GM19025 (cell line): ENCODE measurements around the gene MYB.

Experiments used
- ATAC-seq: cut with Tn5 transposase; IDR thresholded peaks from one replicate; pipeline ENCODE4 v1.9.1; 2021; ENCODE audit warnings: mild to moderate bottlenecking, low read depth, moderate library complexity; ENCODE audit not compliant: unreplicated experiment

Gene MYB

GRCh38 chr6:135213616-135214015, 32.5 kb downstream of the MYB start:
- ATAC-seq: no peak

GRCh38 chr6:135215160-135215559, 34.1 kb downstream of the MYB start:
- ATAC-seq: no peak

- ATAC-seq: no peak
Measured at GRCh38 chr6:135215563-135215962, 34.5 kb downstream of the MYB start.

- no peak for ATAC-seq
Measured at GRCh38 chr6:135217663-135218062, 36.6 kb downstream of the MYB start.

GRCh38 chr6:135219346-135219745, 38.2 kb downstream of the MYB start:
- ATAC-seq: no peak

GRCh38 chr6:135221042-135221441, 39.9 kb downstream of the MYB start:
- no peak for ATAC-seq

GRCh38 chr6:135221505-135221904, 40.4 kb downstream of the MYB start:
- ATAC-seq: no peak

- no peak for ATAC-seq
Measured at GRCh38 chr6:135222623-135223022, 41.5 kb downstream of the MYB start.

GRCh38 chr6:135224037-135224647, 43.0 kb downstream of the MYB start:
- no peak for ATAC-seq

- ATAC-seq: no peak
Measured at GRCh38 chr6:135225911-135226310, 44.8 kb downstream of the MYB start.

- ATAC-seq: peak; percentile 83
Measured at GRCh38 chr6:135226537-135226936, 45.4 kb downstream of the MYB start.

- no peak for ATAC-seq
Measured at GRCh38 chr6:135227349-135227748, 46.2 kb downstream of the MYB start.

- ATAC-seq: no peak
Measured at GRCh38 chr6:135227758-135228157, 46.6 kb downstream of the MYB start.

- peak; percentile 24 for ATAC-seq
Measured at GRCh38 chr6:135228486-135228885, 47.4 kb downstream of the MYB start.

GRCh38 chr6:135229996-135230395, 48.9 kb downstream of the MYB start:
- no peak for ATAC-seq

GRCh38 chr6:135230711-135231468, 49.8 kb downstream of the MYB start:
- ATAC-seq: no peak

GRCh38 chr6:135231469-135231844, 50.3 kb downstream of the MYB start:
- peak; percentile 28 for ATAC-seq

- ATAC-seq: peak; percentile 55
Measured at GRCh38 chr6:135233686-135234491, 52.8 kb downstream of the MYB start.

- no peak for ATAC-seq
Measured at GRCh38 chr6:135234492-135234780, 53.3 kb downstream of the MYB start.

GRCh38 chr6:135235716-135236115, 54.6 kb downstream of the MYB start:
- no peak for ATAC-seq

GRCh38 chr6:135236319-135236718, 55.2 kb downstream of the MYB start:
- no peak for ATAC-seq

- ATAC-seq: no peak
Measured at GRCh38 chr6:135236732-135237131, 55.6 kb downstream of the MYB start.
